Thyroid gland (tissue), 4 donors: ENCODE results near the gene SOCS3. TPM values are rescaled to one million over a fixed set of nuclear protein-coding genes. Genes with fewer than 3 reads are reported as not detected.

Experiments used
- DNase-seq, 2 donors: peaks; one replicate each; pipeline ENCODE4 v3.0.0-alpha.2; 2019
- H3K27ac ChIP-seq, 3 donors: fragments of 200-600 bp; sonication (generic); 1 replicate in 2 of 3; 2 replicates in 1 of 3; pipeline ENCODE4 v1.5.1; 2016 to 2019; ENCODE audit warnings: mild to moderate bottlenecking in 1 of 3, moderate library complexity in 1 of 3
- H3K27me3 ChIP-seq: fragments of 200-600 bp; sonication (generic); one replicate; pipeline ENCODE4 v1.5.1; 2019
- H3K36me3 ChIP-seq, 2 donors: fragments of 200-600 bp; sonication (generic); one replicate each; pipeline ENCODE4 v1.5.1; 2016 to 2019
- H3K4me1 ChIP-seq, 2 donors: fragments of 200-600 bp; sonication (generic); one replicate each; pipeline ENCODE4 v1.5.1; 2017 to 2019
- H3K4me3 ChIP-seq, 3 donors: fragments of 200-600 bp; sonication (generic); replicated peaks in 1 of 3; 1 replicate in 2 of 3; 2 replicates in 1 of 3; pipeline ENCODE4 v1.5.1; 2016; ENCODE audit warnings: mild to moderate bottlenecking in 1 of 3
- H3K9me3 ChIP-seq: fragments of 200-600 bp; sonication (generic); one replicate; pipeline ENCODE4 v1.5.1; 2017
- CTCF ChIP-seq, 6 experiments: fragments of 200-600 bp in 3 of 6; fragments of 450-650 bp in 3 of 6; sonication (generic) in 3 of 6; IDR thresholded peaks; one replicate each; pipeline ENCODE4 v1.5.1; 2016 to 2019; ENCODE audit warnings: antibody characterized with exemption in 6 of 6, mild to moderate bottlenecking in 2 of 6, inconsistent platforms in 1 of 6, moderate library complexity in 1 of 6
- POLR2A ChIP-seq, 2 donors: fragments of 450-650 bp; IDR thresholded peaks; one replicate each; pipeline ENCODE4 v1.6.1; 2017; ENCODE audit warnings: antibody characterized with exemption in 2 of 2, mild to moderate bottlenecking in 2 of 2, moderate library complexity in 1 of 2
- WGBS, 2 donors: methylation state at CpG; one replicate each; pipeline ENCODE4 v1.1.5; 2017; 5-methylcytosine and 5-hydroxymethylcytosine counted together
- intact Hi-C: fragments of 100-400 bp; cut with DNase I; formaldehyde crosslinking; loops from one replicate; pipeline ENCODE4 v1.15.1; 2023
- total RNA-seq, 4 donors: library from RNA; depleted of rRNA; stranded (reverse); fragments of >200 nt; gene quantifications; one replicate each; pipeline ENCODE4 v1.2.3, GENCODE V29; 2016

Gene SOCS3
- total RNA-seq, 4 donors from 2014 or later: 9.2 to 110 (median 33.3) TPM

GRCh38 chr17:78400581-78401240 is 40.8 kb upstream of the SOCS3 start:
- intact Hi-C loops: no loop called here
- 84 to 88% methylated on average over 17 of the region's 17 CpGs for WGBS, 2 donors
- Histone ChIP-seq H3K4me3 (no peak overlapping the region), H3K36me3 (peaks cover 58 to 59% of the 10 kb centered on the region in 2 donors), H3K27me3 (no peaks in the 10 kb centered on the region), H3K9me3 (no peaks in the 10 kb centered on the region), H3K27ac (peak overlapping the region in 1 of 3 donors; percentile 30), H3K4me1 (peaks cover 0 to 18% of the 10 kb centered on the region in 2 donors)
- TF ChIP-seq POLR2A (IDR thresholded peaks at IDR 0.05) (no peak), CTCF (IDR thresholded peaks at IDR 0.05) (no peak)
- DNase-seq: peak; percentile 37 to 46

- intact Hi-C loops: no loop called here
- no peak for DNase-seq
- Histone ChIP-seq H3K9me3 (no peaks in the 10 kb centered on the region), H3K4me1 (peaks cover 4 to 24% of the 10 kb centered on the region in 2 donors), H3K27me3 (no peaks in the 10 kb centered on the region), H3K4me3 (no peak overlapping the region), H3K36me3 (peaks cover 56 to 59% of the 10 kb centered on the region in 2 donors), H3K27ac (no peak overlapping the region)
- TF ChIP-seq POLR2A (IDR thresholded peaks at IDR 0.05) (no peak), CTCF (IDR thresholded peaks at IDR 0.05) (no peak)
- WGBS, 2 donors: 70 to 81% methylated on average over 4 to 6 of the region's 6 CpGs
Measured at GRCh38 chr17:78399693-78400144, 39.8 kb upstream of the SOCS3 start.

- H3K27me3 ChIP-seq: no peaks in the 10 kb centered on the region
- WGBS, 2 donors: 83 to 87% methylated on average over 26 to 28 of the region's 28 CpGs
- H3K9me3 ChIP-seq: no peaks in the 10 kb centered on the region
- DNase-seq: no peak
- intact Hi-C loops: no loop called here
- H3K36me3 ChIP-seq: peaks cover 50 to 53% of the 10 kb centered on the region in 2 donors
- H3K27ac ChIP-seq: no peak overlapping the region
- peaks cover 9 to 28% of the 10 kb centered on the region in 2 donors for H3K4me1 ChIP-seq
- no peak for TF ChIP-seq CTCF (IDR thresholded peaks at IDR 0.05)
- no peak for TF ChIP-seq POLR2A (IDR thresholded peaks at IDR 0.05)
- H3K4me3 ChIP-seq: no peak overlapping the region
Measured at GRCh38 chr17:78399028-78399692, 39.3 kb upstream of the SOCS3 start.

GRCh38 chr17:78398390-78398789 is 38.5 kb upstream of the SOCS3 start:
- no peak for TF ChIP-seq CTCF (IDR thresholded peaks at IDR 0.05)
- H3K36me3 ChIP-seq: peaks cover 42 to 47% of the 10 kb centered on the region in 2 donors
- intact Hi-C loops: no loop called here
- peaks cover 17 to 36% of the 10 kb centered on the region in 2 donors for H3K4me1 ChIP-seq
- H3K27me3 ChIP-seq: no peaks in the 10 kb centered on the region
- no peak overlapping the region for H3K4me3 ChIP-seq
- no peak for DNase-seq
- H3K27ac ChIP-seq: no peak overlapping the region
- no peaks in the 10 kb centered on the region for H3K9me3 ChIP-seq
- WGBS, 2 donors: 93 to 96% methylated on average over 3 of the region's 3 CpGs

GRCh38 chr17:78397681-78398101 is 37.8 kb upstream of the SOCS3 start:
- 54 to 60% methylated on average over 9 to 12 of the region's 13 CpGs for WGBS, 2 donors
- Histone ChIP-seq H3K9me3 (no peaks in the 10 kb centered on the region), H3K36me3 (peaks cover 38 to 42% of the 10 kb centered on the region in 2 donors), H3K27me3 (no peaks in the 10 kb centered on the region), H3K4me3 (no peak overlapping the region), H3K27ac (no peak overlapping the region), H3K4me1 (peaks cover 17 to 38% of the 10 kb centered on the region in 2 donors)
- TF ChIP-seq CTCF (IDR thresholded peaks at IDR 0.05) (no peak), POLR2A (IDR thresholded peaks at IDR 0.05) (no peak)
- intact Hi-C loops: no loop called here
- no peak for DNase-seq
